NK-92 (cell line): ENCODE results near the gene MARK3.
"Not testable (repeated sequence)": the region's sequence is repeated elsewhere in the genome, so short reads cannot be mapped to it uniquely, and the experiment has no call there.

Experiments
- DNase-seq: peaks from one replicate; lab custom pipeline; 2025; ENCODE audit not compliant: unreplicated experiment; lab: John Stamatoyannopoulos, UW

Gene MARK3

GRCh38 chr14:103510724-103511693 is 125.8 kb downstream of the MARK3 start:
- no peak for DNase-seq

DNA sequence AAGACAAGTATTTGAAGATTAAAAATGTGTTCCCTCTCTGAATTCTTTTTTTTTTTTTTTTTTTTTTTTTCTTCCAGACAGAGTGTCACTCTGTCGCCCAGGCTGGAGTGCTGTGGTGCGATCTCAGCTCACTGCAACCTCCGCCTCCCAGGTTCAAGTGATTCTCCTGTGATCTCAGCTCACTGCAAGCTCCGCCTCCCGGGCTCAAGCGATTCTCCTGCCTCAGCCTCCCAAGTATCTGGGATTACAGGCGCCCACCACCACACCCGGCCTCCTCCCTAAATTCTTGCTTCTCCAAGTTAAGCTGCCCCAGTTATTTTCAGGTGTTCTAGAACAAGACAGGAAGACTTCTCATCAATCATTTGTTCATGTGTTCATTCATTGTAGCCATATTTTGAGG is 127.0 kb downstream of the MARK3 start:
- DNase-seq = not testable (repeated sequence)

DNA sequence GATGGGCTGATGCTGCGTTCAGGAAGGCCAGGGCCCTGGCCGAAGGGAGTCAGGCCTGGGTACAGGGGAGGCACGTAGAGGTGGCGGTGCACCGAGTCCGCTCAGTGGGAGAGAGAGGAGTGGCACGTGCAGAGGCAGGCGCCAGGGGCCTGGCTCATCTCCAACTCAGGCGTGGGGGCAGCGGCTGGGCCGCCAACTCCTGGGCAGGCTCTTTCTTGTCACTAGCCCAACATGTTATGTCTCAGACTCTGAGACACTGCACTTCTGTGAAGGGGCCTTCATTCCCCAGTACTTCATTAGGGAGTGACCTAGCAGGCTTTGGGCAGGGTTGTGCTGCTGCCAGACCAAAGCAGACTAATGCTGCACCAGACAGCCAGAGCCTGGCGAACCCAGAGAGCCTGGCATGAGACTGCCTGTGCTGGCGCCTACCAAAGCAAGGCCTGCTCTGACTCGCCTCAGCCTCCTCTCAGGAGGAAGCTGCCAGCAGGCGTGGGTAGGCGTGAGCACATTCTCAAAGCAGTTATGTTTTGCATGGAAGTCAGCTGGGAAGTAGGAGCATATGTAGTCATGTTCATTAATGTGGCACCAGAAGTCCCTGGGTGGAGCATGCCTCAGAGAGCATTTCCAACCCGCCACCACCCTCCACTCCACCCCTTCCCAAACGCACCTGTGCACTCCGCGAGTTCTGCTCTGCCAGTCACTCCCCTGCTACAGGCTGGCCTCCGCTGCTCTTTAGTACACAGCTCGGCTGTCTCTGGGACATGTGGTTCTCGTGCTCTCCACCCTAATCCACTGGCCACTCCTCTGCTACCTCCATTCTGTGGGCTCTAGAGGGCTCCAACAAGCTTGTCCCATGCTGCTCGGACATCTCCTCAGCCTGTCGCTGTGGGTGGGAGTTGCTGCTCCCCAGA is 127.7 kb downstream of the MARK3 start:
- DNase-seq = no peak

DNA sequence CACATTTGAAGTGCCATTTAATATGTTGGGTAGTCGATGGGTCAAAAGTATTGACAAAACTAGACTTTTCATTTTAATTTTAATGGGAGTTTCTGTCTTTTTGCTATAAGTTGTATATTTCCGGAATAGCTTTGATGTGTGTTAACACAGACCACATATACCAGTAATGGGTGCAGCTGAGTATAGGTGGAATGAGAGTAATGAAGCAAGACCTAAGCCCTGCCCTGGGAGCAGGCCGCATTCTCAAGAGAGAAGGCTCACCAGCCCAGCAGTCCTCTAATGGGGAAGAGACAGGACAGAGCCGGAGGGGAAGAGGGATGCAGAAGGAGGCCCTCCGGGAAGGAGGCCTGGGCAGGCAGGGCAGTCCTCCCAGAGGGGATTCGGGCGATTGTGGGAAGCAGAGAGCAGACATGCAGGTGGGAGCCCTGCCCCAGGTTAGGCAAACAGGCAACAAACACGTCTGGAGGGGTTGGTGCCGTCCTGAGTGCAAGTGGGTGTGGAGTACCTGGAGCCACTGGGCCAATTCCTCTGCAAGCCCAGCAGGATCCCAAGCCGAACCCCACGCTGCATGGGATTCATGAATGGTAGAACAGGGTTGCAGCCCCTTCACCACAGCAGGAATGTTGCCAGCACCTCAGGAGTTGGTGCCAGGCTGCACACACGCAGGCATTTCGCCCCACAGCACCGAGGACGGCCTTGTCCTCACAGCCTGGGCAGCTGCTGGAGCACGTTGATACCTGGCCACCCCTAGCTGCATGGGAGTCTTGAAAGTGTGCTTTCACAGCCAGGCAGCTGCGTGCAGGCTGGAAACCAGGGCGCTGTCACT is 129.6 kb downstream of the MARK3 start:
- DNase-seq = no peak

- DNase-seq = no peak
These were observed 131.4 kb downstream of the MARK3 start for GRCh38 chr14:103516426-103517173.

DNA sequence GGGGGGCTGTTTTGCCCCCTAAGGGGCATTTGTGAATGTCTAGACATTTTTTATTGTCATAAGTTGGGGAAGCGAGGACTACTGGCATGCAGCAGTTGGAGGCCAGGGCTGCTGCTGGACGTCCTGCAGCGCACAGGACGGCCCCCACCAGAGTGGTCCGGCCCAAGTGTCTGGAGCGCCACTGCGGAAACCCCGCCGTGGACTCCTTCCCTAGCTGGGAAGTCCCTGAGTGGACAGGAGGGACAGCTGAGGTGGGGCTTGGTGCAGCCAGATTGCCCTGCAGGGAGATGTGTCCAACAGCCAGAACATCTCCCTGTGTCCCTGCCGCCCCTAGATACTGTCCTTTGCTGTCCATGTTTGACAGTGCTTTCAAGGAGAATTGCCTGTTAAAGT is 132.0 kb downstream of the MARK3 start:
- DNase-seq = no peak

DNA sequence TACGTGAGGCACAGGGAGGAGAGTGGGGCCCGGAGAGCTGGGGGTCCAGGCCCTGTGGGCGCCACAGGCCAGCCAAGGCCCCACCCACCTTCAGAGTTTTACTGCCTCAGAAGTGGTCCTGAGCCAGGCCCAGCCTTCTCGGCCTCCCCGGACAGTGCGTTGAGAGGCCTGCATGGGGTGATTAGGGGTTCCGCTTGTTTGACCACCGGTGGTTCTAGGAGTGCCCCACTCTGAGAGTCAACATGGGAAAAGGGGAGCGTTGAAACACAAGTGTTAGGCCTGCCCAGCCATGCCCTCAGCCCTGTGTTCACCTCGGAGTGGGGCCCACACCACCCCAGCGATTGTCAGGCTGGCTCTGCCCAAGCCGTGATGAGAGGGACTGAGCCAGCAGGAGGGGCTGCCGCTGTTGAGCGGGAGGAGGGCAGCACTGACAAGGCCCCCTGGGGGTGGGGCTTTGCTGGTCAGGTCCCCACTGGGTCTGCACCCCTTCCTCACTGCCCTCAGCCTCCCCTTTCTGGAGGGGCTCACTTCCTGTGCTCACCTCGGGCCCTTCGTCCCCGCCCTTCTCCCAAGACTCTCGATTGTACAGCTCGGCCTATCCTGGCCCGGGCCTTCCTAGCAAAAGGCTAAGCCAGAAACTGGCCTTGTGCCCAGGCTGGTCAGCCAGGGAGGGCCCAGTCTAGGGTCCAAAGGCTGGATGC is 132.7 kb downstream of the MARK3 start:
- DNase-seq = no peak

DNA sequence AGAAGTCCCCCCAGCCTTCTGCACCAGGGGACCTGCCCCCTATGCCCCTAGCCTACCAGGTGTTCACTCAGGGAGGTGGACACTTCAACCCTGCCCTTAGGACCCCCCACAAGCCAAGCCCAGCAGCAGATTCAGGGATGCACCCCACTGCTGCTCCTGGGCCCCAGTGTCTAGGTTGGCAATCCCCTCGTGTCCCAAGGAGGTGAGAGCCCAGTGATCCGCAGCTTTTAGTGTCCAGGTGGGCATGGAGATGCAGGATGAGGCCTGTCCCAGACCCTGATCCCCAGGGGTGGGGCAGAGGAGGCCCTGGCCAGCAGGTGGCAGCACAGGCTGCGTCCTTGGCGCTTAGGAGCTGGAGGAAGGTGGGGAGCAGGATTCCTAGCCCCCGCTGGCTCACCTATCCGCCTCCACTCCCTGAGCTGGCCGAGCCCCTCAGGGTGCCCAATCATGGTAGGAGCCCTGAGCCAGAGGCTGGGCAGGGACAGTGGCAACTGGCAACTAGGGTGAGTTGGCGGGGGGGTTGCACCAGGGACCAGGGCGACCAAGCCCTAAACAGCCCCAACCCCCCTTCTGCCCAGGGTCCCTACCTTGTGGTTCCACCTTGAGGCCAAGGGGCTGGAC is 133.3 kb downstream of the MARK3 start:
- DNase-seq = no peak

DNA sequence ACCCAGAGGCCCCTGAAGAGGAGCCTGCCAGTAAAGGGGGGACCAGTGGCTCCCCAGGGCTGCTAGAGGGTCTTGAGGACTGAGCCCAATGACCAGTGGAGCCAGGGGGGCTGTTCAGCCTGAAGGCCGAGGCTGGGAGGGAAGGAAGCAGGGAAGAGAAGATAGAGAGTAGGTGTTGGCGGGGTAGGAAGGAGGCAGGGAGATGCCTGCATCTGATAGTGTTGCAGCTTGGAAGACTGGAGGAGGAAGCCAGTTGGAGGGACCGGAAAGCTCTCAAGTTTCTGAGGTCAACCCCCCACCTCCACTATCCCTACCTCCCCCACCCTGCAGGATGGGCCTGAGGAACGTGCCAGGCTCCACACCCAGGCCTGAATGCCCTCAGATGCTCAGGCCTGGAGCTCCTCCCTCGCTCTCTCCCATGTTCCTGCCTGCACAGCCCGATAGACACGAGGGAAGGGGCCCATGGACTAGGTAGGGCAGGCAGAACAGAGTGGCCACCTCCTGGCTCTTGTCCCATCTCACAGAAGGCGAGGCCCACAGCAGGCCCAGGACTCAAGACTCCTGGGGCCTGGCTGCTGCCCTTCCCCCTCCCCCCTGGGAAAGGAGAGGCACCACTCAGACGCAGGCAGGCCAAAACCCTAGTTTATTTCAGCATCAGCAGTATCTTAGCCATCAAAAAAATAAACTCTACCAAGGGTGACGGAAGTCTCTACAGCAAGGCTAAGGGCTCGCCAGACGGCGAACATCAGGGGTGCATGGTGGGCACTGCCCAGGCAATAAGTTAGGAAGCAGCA is 134.0 kb downstream of the MARK3 start:
- DNase-seq = no peak

DNA sequence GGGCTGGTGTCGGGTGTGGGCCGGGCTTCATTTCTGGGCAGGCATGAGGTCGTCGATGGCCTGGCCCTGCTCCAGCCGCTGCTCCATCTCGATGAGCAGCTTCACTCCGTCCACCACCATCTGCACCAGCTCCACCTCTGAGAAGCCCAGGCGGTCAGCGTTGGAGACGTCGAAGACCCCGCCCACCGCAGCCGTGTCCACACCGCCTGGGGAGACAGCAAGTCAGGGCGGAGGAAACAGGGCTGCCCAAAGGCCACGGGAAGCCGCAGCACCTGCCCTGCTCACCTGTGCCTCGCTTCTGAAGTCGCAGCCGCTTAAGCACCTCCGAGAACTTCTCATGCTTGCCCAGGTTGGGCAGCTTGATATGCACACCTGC is 134.6 kb downstream of the MARK3 start:
- no peak for DNase-seq

- no peak for DNase-seq
These were observed 135.0 kb downstream of the MARK3 start for GRCh38 chr14:103520269-103520656.

DNA sequence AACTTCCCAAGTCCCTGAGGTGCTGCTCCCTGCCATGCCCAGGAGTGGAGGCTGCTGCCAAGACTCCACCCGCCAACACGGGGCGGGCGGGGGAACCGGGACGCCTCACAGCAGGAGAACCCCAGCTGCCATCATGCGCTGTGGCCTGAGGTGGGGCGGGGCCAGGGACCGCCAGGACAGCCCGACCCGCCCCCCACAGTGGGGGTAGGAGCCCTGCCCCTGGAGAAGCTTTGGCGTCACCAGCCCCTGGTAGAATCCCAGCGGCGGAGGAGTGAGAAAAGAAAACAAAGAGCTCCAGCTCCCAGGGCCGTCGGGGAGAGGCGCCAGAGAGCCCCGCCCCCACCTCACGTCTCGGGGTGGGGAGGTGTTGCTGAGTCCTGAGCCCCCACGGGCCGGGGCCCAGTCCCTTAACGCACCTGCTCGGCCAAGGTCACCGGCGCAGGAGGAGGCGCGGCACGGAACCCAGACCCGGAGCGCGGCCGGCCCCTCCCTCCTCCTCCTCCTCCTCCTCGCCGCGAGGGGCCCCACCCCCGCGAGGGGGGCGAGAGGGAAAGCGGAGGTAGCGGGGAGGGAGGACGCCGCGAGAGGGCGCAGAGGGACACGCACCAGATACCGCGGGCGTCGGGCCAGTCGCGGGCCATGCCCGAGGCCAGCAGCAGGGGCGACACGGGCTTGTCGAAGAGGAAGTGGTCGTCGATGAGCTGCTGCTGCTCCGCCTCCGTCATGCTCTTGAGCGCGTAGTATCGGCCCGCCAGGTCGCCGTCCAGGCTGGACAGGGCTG is 135.6 kb downstream of the MARK3 start:
- DNase-seq = no peak

GRCh38 chr14:103521438-103521950 is 136.3 kb downstream of the MARK3 start:
- no peak for DNase-seq

- DNase-seq = no peak
These were observed 136.8 kb downstream of the MARK3 start for GRCh38 chr14:103521951-103522563.

DNA sequence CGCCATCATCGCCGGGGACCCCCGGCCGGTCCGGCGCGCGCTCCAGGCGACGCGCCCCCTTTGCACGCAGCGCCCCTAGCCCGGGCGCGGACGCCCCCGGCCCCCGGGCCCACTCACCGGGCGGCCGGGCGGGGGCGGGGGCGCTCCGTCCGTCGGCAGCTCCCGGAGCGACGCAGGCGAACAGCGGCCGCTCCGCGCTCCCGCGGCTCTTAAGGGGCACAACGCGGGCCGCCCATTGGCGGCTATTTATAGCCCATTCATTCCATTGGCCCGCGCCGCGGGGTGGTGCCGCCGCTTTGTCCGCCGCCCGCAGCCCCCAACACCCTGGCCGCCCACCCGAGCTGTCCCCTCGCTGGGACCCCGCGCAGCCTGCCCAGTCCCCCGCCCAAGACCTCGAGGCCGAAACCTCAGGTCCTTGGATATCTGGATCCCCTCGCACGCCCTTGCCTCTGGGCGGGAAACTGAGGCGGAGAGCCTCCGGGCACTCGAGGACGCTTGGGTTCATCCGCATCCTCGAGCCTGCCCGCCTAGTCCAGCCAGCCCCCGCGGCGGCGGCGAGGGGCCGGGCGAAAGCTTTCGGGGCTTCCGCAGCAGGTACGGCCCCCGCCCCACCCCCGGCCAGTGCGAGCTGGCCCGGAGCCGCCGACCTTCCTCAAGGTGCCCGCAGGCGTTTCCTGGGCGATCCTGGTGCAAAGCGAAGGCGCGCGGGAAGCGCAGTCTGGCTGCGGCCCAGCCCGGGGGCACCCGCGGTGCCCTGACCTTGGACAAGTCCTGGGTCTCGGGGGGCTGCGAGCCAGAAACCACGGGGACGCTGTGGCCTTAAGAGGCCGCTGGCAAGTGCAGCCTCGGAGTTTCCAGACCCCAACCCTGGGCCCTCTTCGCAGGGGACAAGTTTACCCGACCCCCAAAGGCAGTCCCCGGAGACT is 137.7 kb downstream of the MARK3 start, which contains the start of gene CKB:
CKB (minus strand) TSS at position 182 of the 926 bp plus-strand sequence. CDS start 337 bp downstream, outside the sequence.
- no peak for DNase-seq

DNA sequence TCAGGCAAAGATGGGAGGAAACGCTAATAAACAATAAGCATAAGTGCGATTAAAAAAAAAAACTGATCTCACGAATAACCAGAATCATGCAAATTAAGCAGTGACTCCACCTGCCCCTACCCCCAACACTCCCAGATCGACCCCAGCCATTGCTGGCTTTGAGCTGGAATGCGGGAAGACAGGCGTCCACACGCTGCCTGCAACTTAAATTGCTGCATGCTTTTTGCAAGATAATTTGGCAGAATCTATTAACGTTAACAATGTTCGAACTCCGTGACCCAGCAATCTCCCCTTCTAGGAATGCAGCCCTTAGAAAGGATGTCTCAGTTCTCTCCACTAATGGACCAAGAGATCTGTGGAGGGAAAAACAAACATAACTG is 138.3 kb downstream of the MARK3 start:
- no peak for DNase-seq
